Skeletal muscle tissue (tissue), 4 donors: ENCODE data around the gene SESN2. TPM values are rescaled to one million over a fixed set of nuclear protein-coding genes. Genes with fewer than 3 reads are reported as not detected.
A peak's percentile ranks its signal among the peaks of the same experiment; 100 is the strongest.
"Not testable (repeated sequence)": the region's sequence is repeated elsewhere in the genome, so short reads cannot be mapped to it uniquely, and the experiment has no call there.

Experiments
- H3K27ac ChIP-seq: one replicate; pipeline ENCODE4 v1.7.0; 2013; ENCODE audit warnings: mild to moderate bottlenecking, low read depth, low read length, inconsistent platforms
- H3K27me3 ChIP-seq, 3 donors: one replicate each; pipeline ENCODE4 v1.7.0; 2013; ENCODE audit warnings: low read length in 3 of 3; ENCODE audit not compliant: control insufficient read depth in 3 of 3, insufficient read depth in 3 of 3
- H3K36me3 ChIP-seq, 3 donors: one replicate each; pipeline ENCODE4 v1.7.0; 2013; ENCODE audit warnings: low read length in 3 of 3; ENCODE audit not compliant: control insufficient read depth in 3 of 3, insufficient read depth in 3 of 3
- H3K4me1 ChIP-seq, 3 donors: one replicate each; pipeline ENCODE4 v1.7.0; 2013; ENCODE audit warnings: low read length in 3 of 3, mild to moderate bottlenecking in 3 of 3; ENCODE audit not compliant: control insufficient read depth in 3 of 3, insufficient read depth in 3 of 3
- H3K4me3 ChIP-seq, 3 donors: one replicate each; pipeline ENCODE4 v1.7.0; 2013; ENCODE audit warnings: low read length in 3 of 3
- H3K9ac ChIP-seq, 3 donors: one replicate each; pipeline ENCODE4 v1.7.0; 2013; ENCODE audit warnings: low read length in 3 of 3, mild to moderate bottlenecking in 3 of 3, moderate library complexity in 2 of 3, low read depth in 1 of 3
- H3K9me3 ChIP-seq, 3 donors: one replicate each; pipeline ENCODE4 v1.7.0; 2013; ENCODE audit warnings: low read length in 3 of 3; ENCODE audit not compliant: control insufficient read depth in 3 of 3
- total RNA-seq: library from RNA; depleted of rRNA; stranded (reverse); fragments of >200 nt; gene quantifications from one replicate; pipeline ENCODE4 v1.2.3, GENCODE V29; 2014
- donor health status: Osteomylitis.

Gene SESN2
- total RNA-seq, 1 donor from 2014 or later = 2.1 TPM

GRCh38 chr1:28323720-28324119 is 64.4 kb downstream of the SESN2 start:
- H3K27ac ChIP-seq = no peak overlapping the region
- H3K9ac ChIP-seq = no peak overlapping the region
- peaks cover 0 to 3% (median 0%) of the 10 kb centered on the region in 3 donors for H3K4me1 ChIP-seq
- peaks cover 0 to 4% (median 0%) of the 10 kb centered on the region in 3 donors for H3K27me3 ChIP-seq
- no peaks in the 10 kb centered on the region for H3K36me3 ChIP-seq
- H3K9me3 ChIP-seq = no peaks in the 10 kb centered on the region
- no peak overlapping the region for H3K4me3 ChIP-seq

GRCh38 chr1:28326515-28326914 is 67.2 kb downstream of the SESN2 start:
- H3K4me3 ChIP-seq = no peak overlapping the region
- peaks cover 5 to 9% (median 8%) of the 10 kb centered on the region in 3 donors for H3K4me1 ChIP-seq
- H3K27ac ChIP-seq = no peak overlapping the region
- H3K36me3 ChIP-seq = peaks cover under 1 to 4% (median 4%) of the 10 kb centered on the region in 3 donors
- no peaks in the 10 kb centered on the region for H3K9me3 ChIP-seq
- H3K9ac ChIP-seq = no peak overlapping the region
- H3K27me3 ChIP-seq = peaks cover 0 to under 1% (median 0%) of the 10 kb centered on the region in 3 donors

GRCh38 chr1:28326984-28327383 is 67.7 kb downstream of the SESN2 start:
- Histone ChIP-seq H3K36me3 (peaks cover 4 to 8% (median 7%) of the 10 kb centered on the region in 3 donors), H3K27ac (no peak overlapping the region), H3K9ac (no peak overlapping the region), H3K4me1 (peaks cover 5 to 9% (median 8%) of the 10 kb centered on the region in 3 donors), H3K9me3 (no peaks in the 10 kb centered on the region), H3K4me3 (no peak overlapping the region), H3K27me3 (no peaks in the 10 kb centered on the region)

GRCh38 chr1:28327431-28327830 is 68.1 kb downstream of the SESN2 start:
- H3K4me3 ChIP-seq, H3K27me3 ChIP-seq, H3K9ac ChIP-seq, H3K9me3 ChIP-seq, H3K4me1 ChIP-seq, H3K27ac ChIP-seq: not testable (repeated sequence)
- peaks cover 4 to 12% (median 10%) of the 10 kb centered on the region in 3 donors for H3K36me3 ChIP-seq

- H3K9me3 ChIP-seq = no peaks in the 10 kb centered on the region
- peaks cover 5 to 9% (median 8%) of the 10 kb centered on the region in 3 donors for H3K4me1 ChIP-seq
- H3K27ac ChIP-seq = peak overlapping the region; percentile 39
- H3K36me3 ChIP-seq = peaks cover 4 to 20% (median 18%) of the 10 kb centered on the region in 3 donors
- H3K27me3 ChIP-seq = no peaks in the 10 kb centered on the region
- peak overlapping the region; percentile 73 to 94 (median 85) for H3K4me3 ChIP-seq
- H3K9ac ChIP-seq = peak overlapping the region; percentile 33 to 45 (median 33)
These were observed 68.9 kb downstream of the SESN2 start for GRCh38 chr1:28328228-28328648.

GRCh38 chr1:28329395-28330153 is 70.3 kb downstream of the SESN2 start:
- Histone ChIP-seq H3K36me3 (peaks cover 7 to 28% (median 26%) of the 10 kb centered on the region in 3 donors), H3K9ac (peak overlapping the region; percentile 87 to 95 (median 89)), H3K27ac (peak overlapping the region; percentile 87), H3K4me1 (peaks cover 5 to 9% (median 8%) of the 10 kb centered on the region in 3 donors), H3K27me3 (no peaks in the 10 kb centered on the region), H3K9me3 (no peaks in the 10 kb centered on the region), H3K4me3 (peak overlapping the region; percentile 73 to 94 (median 85))

Other genes with a start within 250 kb of the SESN2 start
- 9.9 TPM for gene EYA3, start 170.9 kb upstream of the SESN2 start, total RNA-seq
- gene PTAFR, start 82.8 kb upstream of the SESN2 start, total RNA-seq = 2.1 TPM
- gene DNAJC8, start 26.5 kb upstream of the SESN2 start, total RNA-seq = 27.1 TPM
- gene ATP5IF1, start 23.4 kb upstream of the SESN2 start, total RNA-seq = 36.0 TPM
- gene MED18, start 69.5 kb downstream of the SESN2 start, total RNA-seq = 20.9 TPM
- 5.2 TPM for gene PHACTR4, start 110.2 kb downstream of the SESN2 start, total RNA-seq
- 21.9 TPM for gene RCC1, start 246.5 kb downstream of the SESN2 start, total RNA-seq